KMS-11 (cell line): ENCODE results near the gene CYTH4.

ENCODE experiments used
- H2AFZ ChIP-seq: fragments of 200-600 bp; sonication (generic); 2 replicates; pipeline ENCODE4 v1.6.1; 2016; ENCODE audit warnings: antibody characterized with exemption, mixed run types, low read depth
- H3K27ac ChIP-seq: fragments of 200-600 bp; sonication (generic); 2 replicates; pipeline ENCODE4 v1.6.1; 2016; ENCODE audit warnings: mild to moderate bottlenecking, mixed run types
- H3K27me3 ChIP-seq: fragments of 200-600 bp; sonication (generic); 2 replicates; pipeline ENCODE4 v1.6.1; 2017; ENCODE audit warnings: mild to moderate bottlenecking, low read depth, mixed run types, moderate library complexity; ENCODE audit not compliant: insufficient read depth
- H3K36me3 ChIP-seq: fragments of 200-600 bp; sonication (generic); 2 replicates; pipeline ENCODE4 v1.6.1; 2017; ENCODE audit warnings: mild to moderate bottlenecking, mixed run types; ENCODE audit not compliant: insufficient read depth
- H3K4me1 ChIP-seq: fragments of 200-600 bp; sonication (generic); 2 replicates; pipeline ENCODE4 v1.6.1; 2016; ENCODE audit warnings: mild to moderate bottlenecking, low read depth, mixed run types; ENCODE audit not compliant: poor library complexity, severe bottlenecking
- H3K4me2 ChIP-seq: fragments of 200-600 bp; sonication (generic); 2 replicates; pipeline ENCODE4 v1.7.0; 2016; ENCODE audit warnings: mild to moderate bottlenecking, mixed run types
- H3K4me3 ChIP-seq: fragments of 200-600 bp; sonication (generic); IDR thresholded peaks from 2 replicates; pipeline ENCODE4 v1.6.1; 2017; ENCODE audit warnings: low read depth, low read length, mixed read lengths; ENCODE audit not compliant: insufficient read depth
- H3K79me2 ChIP-seq: fragments of 200-600 bp; sonication (generic); 2 replicates; pipeline ENCODE4 v1.6.1; 2016; ENCODE audit warnings: low read depth, mixed run types; ENCODE audit not compliant: insufficient read depth
- H3K9ac ChIP-seq: fragments of 200-600 bp; sonication (generic); 2 replicates; pipeline ENCODE4 v1.6.1; 2016; ENCODE audit warnings: mild to moderate bottlenecking, mixed run types
- H4K20me1 ChIP-seq: fragments of 200-600 bp; sonication (generic); 2 replicates; pipeline ENCODE4 v1.6.1; 2016; ENCODE audit warnings: mild to moderate bottlenecking, mixed run types; ENCODE audit not compliant: insufficient read depth
- TF ChIP-seq, protein P1 (sequence below): fragments of 200-600 bp; sonication (generic); conservative IDR thresholded peaks from 2 replicates; pipeline ENCODE4 v1.6.1; 2017; ENCODE audit warnings: low read depth, mild to moderate bottlenecking, antibody characterized with exemption, low read length, moderate library complexity, mixed read lengths

Gene CYTH4

DNA sequence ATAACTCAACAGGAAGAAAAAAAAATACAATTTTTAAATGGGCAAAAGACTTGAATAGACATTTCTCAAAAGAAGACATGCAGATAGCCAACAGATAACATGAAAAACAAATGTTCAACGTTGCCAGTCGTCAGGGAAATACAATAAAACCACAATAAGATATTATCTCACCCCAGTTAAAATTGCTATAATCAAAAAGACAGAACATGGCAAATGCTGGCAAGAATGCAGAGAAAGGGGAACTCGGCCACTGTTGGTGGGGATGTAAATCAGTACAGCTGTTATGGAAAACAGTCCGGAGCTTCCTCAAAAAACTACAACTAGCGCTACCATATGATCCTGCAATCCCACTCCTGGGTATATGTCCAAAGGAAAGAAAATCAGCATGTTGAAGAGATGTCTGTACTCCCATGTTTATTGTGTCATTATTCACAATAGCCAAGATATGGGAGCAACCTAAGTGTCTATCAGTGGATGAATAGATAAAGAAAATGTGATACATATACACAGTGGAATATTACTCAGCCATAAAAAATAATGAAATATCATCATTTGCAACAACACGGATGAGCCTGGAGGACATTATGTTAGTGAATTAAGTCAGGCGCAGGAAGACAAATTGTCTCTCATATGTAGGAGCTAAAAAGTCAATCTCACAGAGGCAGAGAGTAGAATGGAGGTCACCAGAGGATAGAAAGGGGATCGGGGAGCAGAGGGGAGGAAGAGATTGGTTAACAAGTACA lies 12.2 kb upstream of the CYTH4 start:
- Histone ChIP-seq H4K20me1 (no peaks in the 10 kb centered on the region), H3K9ac (no peak overlapping the region), H3K79me2 (no peaks in the 10 kb centered on the region), H3K36me3 (no peaks in the 10 kb centered on the region), H3K4me1 (peaks cover 9% of the 10 kb centered on the region), H3K4me2 (no peak overlapping the region), H2AFZ (no peak overlapping the region), H3K27ac (no peak overlapping the region), H3K4me3 (no peak overlapping the region), H3K27me3 (peaks cover 36% of the 10 kb centered on the region; the same call in 1 of the 2 replicates)
- TF ChIP-seq, protein P1, sequence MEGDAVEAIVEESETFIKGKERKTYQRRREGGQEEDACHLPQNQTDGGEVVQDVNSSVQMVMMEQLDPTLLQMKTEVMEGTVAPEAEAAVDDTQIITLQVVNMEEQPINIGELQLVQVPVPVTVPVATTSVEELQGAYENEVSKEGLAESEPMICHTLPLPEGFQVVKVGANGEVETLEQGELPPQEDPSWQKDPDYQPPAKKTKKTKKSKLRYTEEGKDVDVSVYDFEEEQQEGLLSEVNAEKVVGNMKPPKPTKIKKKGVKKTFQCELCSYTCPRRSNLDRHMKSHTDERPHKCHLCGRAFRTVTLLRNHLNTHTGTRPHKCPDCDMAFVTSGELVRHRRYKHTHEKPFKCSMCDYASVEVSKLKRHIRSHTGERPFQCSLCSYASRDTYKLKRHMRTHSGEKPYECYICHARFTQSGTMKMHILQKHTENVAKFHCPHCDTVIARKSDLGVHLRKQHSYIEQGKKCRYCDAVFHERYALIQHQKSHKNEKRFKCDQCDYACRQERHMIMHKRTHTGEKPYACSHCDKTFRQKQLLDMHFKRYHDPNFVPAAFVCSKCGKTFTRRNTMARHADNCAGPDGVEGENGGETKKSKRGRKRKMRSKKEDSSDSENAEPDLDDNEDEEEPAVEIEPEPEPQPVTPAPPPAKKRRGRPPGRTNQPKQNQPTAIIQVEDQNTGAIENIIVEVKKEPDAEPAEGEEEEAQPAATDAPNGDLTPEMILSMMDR: no peak

DNA sequence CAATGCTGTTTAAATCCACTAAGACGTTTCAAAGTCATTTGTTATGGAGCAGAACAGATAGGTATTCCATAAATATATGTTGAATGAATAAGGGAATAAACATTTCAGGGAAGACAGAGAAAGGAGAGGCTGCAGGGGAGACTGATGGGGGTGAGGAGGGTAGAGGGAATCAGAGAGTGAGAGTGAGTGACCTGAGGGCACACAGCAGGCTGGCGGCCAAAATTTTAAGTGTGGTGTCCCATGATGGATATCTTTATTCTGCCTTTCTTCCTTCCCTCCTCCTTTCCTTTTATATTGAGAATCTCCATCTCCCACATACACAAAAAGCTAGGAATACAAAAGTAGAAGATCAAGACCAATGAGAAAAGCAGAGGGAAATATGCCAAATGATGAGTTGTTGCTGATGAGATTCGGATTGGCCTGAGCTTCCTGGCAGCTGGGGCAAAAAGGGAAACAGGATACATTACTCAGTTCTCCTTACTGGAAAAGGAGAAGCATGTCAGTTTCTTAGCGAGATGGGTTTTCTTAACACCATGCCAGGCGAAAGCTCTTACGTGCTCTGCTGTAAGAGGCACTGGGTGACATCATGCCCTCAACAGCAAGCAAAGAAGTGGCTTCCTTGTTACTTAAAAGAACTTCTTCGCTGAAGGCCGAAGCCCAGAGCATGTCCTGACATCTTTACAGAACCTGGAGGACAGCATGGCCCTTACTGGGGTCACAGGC lies 11.2 kb upstream of the CYTH4 start:
- Histone ChIP-seq H3K27ac (no peak overlapping the region), H3K36me3 (no peaks in the 10 kb centered on the region), H3K27me3 (peaks cover 38% of the 10 kb centered on the region; the same call in 1 of the 2 replicates), H2AFZ (no peak overlapping the region), H3K9ac (no peak overlapping the region), H4K20me1 (no peaks in the 10 kb centered on the region), H3K4me2 (no peak overlapping the region), H3K4me3 (no peak overlapping the region), H3K79me2 (no peaks in the 10 kb centered on the region), H3K4me1 (peaks cover 9% of the 10 kb centered on the region)
- TF ChIP-seq, protein P1: no peak

DNA sequence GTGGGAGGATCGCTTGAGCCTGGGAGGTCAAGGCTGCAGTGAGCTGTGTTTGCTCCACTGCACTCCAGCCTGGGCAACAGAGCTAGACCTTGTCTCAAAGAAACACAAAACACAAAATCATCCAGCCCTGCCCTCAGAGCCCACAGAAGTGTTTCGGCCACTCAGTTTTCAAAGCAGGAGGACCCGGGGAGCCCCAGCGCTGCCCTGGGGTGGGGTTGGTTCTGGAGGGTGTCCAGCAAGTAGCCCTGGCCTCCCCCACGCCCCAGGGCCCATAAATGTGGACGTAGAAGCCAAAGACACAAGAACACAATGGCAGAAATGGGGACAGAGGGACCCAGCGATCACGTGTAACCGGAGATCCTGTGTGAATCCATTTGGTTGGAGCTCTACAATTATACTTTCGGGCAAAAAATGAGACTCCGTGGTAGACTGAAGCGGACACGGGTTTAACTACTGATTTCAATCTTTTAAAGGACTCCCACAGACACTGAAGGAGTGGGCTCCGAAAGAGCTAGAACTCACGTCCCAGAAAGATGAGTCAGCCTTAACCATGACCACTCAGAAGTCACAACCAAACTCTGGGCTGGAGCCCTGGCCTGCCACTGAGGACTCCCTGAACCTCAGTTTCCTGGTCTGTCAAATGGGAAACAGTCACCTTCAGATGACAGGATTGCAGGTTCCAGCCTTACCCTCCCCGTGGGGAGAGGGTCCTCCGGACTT lies 9.0 kb upstream of the CYTH4 start:
- peaks cover 39% of the 10 kb centered on the region; the same call in 1 of the 2 replicates for H3K27me3 ChIP-seq
- no peak overlapping the region for H3K4me2 ChIP-seq
- H3K36me3 ChIP-seq: no peaks in the 10 kb centered on the region
- H3K4me1 ChIP-seq: no peaks in the 10 kb centered on the region
- no peak overlapping the region for H3K27ac ChIP-seq
- H2AFZ ChIP-seq: no peak overlapping the region
- no peaks in the 10 kb centered on the region for H3K79me2 ChIP-seq
- no peaks in the 10 kb centered on the region for H4K20me1 ChIP-seq
- no peak overlapping the region for H3K4me3 ChIP-seq
- TF ChIP-seq, protein P1: no peak
- no peak overlapping the region for H3K9ac ChIP-seq

DNA sequence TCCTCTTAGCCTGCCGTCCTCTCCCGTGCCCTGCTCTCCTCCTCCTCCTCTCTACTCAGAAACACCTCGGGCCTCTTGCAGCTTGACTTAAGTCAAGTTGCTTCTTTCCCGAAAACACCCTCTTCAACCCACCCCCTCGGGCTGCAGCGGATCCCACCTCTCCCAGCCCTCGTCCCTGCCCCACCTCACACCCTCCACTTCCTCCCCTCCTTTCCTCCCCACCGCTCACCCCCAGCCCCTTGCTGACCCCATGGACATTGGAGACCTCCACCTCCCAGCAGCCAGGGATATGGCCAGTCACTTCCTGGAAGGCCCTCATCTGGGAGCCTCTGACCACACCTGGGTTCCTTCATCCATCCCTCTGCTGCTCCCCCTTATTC lies 8.5 kb upstream of the CYTH4 start:
- no peaks in the 10 kb centered on the region for H4K20me1 ChIP-seq
- H3K79me2 ChIP-seq: no peaks in the 10 kb centered on the region
- H3K9ac ChIP-seq: no peak overlapping the region
- peaks cover 44% of the 10 kb centered on the region; the same call in 1 of the 2 replicates for H3K27me3 ChIP-seq
- no peak overlapping the region for H3K4me2 ChIP-seq
- no peak overlapping the region for H2AFZ ChIP-seq
- H3K4me3 ChIP-seq: no peak overlapping the region
- H3K27ac ChIP-seq: no peak overlapping the region
- no peaks in the 10 kb centered on the region for H3K36me3 ChIP-seq
- TF ChIP-seq, protein P1: no peak
- H3K4me1 ChIP-seq: no peaks in the 10 kb centered on the region
